ENCODE data around the gene OAS3. TPM values are rescaled to one million over a fixed set of nuclear protein-coding genes. Genes with fewer than 3 reads are reported as not detected.
A peak's percentile ranks its signal among the peaks of the same experiment; 100 is the strongest.

Gene OAS3
- total and polyA plus RNA-seq, 9 of the 15 experiments (the other 6 are each of a cell fraction or from before 2014, with no cell fraction given) = 0.21 to 2.0 (median 0.83) TPM

DNA sequence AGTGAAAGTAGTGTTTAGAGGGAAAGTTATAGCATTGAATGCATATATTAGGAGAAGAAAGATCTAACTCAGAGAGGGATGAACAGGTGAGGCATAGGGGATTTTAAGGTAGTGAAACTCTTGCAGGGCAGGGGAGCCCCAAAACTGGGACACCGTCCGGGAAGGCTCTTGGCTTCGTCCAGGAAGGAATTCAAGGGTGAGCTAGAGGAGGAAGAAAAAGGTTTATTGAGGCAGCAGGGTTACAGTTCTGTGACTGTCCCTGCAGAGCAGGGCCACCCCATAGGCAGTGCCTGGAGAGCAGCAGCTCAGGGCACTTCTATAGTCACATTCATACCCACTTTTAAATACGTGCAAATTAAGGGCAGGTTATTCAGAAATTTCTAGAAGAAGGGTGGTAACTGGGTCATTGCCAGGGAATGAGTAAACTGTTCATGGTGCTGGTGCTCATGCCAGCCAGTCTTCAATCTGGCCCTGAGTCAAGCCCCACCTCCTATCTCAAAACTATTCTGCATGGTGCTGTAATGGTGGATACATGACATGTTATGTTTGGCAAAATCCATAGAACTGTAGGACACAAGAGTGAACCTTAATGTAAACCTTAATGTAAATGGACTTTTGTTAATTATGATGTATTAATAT is 32.7 kb upstream of the OAS3 start (continued):
- TF ChIP-seq, protein P1, sequence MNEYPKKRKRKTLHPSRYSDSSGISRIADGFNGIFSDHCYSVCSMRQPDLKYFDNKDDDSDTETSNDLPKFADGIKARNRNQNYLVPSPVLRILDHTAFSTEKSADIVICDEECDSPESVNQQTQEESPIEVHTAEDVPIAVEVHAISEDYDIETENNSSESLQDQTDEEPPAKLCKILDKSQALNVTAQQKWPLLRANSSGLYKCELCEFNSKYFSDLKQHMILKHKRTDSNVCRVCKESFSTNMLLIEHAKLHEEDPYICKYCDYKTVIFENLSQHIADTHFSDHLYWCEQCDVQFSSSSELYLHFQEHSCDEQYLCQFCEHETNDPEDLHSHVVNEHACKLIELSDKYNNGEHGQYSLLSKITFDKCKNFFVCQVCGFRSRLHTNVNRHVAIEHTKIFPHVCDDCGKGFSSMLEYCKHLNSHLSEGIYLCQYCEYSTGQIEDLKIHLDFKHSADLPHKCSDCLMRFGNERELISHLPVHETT (CRISPR knock-in tag; conservative IDR thresholded peaks at IDR 0.05 in 1 of 2, IDR thresholded peaks at IDR 0.05 in 1 of 2) = no peak
- TF ChIP-seq SREBF2 (CRISPR knock-in tag; IDR thresholded peaks at IDR 0.05) = no peak
- TF ChIP-seq ZNF780A (CRISPR knock-in tag; IDR thresholded peaks at IDR 0.05) = no peak

DNA sequence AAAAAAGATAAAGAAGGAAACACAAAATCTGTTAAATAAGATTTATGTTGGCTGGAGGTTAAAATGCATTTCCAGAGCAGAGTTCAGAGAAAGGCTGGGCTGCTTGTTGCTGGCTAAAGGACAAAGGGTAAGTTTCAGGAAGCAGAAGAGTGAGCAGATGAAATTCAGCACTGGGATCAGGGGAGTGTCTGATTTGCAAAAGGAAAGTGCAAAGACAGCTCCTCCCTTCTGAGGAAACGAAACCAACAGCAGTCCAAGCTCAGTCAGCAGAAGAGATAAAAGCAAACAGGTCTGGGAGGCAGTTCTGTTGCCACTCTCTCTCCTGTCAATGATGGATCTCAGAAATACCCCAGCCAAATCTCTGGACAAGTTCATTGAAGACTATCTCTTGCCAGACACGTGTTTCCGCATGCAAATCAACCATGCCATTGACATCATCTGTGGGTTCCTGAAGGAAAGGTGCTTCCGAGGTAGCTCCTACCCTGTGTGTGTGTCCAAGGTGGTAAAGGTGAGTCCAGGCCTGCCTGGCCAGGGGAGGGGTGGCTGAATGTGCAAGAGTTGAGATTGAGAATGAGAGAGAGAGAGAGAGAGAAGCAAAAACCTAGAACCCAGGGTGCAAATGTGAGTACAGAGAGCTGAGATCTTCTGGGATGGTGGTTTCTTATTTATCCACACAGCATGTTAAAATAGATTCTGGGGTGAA is 31.4 kb upstream of the OAS3 start, which contains the start of gene OAS1:
OAS1 (plus strand) TSS at position 251 of the 703 bp plus-strand sequence; CDS start at position 329, 78 bp downstream.
- Histone ChIP-seq H2AFZ (ENCODE audit: low read depth, low read length) (no peak within 1 kb of the TSS), H3K4me3 (no peak within 1 kb of the TSS), H3K36me3 (ENCODE audit: control insufficient read depth, insufficient read depth, low read length) (no peaks in the 10 kb centered on the region), H3K27ac (ENCODE audit: extremely low read depth, low read depth, low read length) (no peak within 1 kb of the TSS), H3K4me1 (replicated peaks in 1 of 2; ENCODE audit: control insufficient read depth in 2 of 2, insufficient read depth in 2 of 2, low read length in 2 of 2) (no peaks in the 10 kb centered on the region), H3K9me1 (ENCODE audit: control insufficient read depth, insufficient read depth, low read length) (no peaks in the 10 kb centered on the region), H4K20me1 (replicated peaks; ENCODE audit: control insufficient read depth, insufficient read depth, low read length) (no peaks in the 10 kb centered on the region), H3K9ac (ENCODE audit: insufficient read depth in 1 of 2, low read depth in 2 of 2, low read length in 2 of 2) (no peak within 1 kb of the TSS), H3K9me3 (replicated peaks; ENCODE audit: control insufficient read depth, insufficient read depth, low read depth, low read length) (no peaks in the 10 kb centered on the region), H3K79me2 (ENCODE audit: control insufficient read depth, insufficient read depth, low read length) (no peaks in the 10 kb centered on the region), H3K27me3 (ENCODE audit: control insufficient read depth in 2 of 2, insufficient read depth in 2 of 2, low read length in 2 of 2) (peaks cover 0 to 4% of the 10 kb centered on the region in 2 experiments; a peak in 2 of 5 replicates), H3K4me2 (ENCODE audit: insufficient read depth, low read length) (no peak within 1 kb of the TSS)
- TF ChIP-seq MED1 (CRISPR knock-in tag; IDR thresholded peaks at IDR 0.05; ENCODE audit: borderline replicate concordance) = no peak
- TF ChIP-seq NR2C2 (CRISPR knock-in tag; IDR thresholded peaks at IDR 0.05) = no peak
- TF ChIP-seq NR2C2 (tag; IDR thresholded peaks at IDR 0.05) = peak; percentile 58; the same call in 1 of the 2 replicates
- TF ChIP-seq ELF1 (tag; IDR thresholded peaks at IDR 0.05) = peak; percentile 67
- DNase-seq (ENCODE audit: extremely low read depth in 1 of 4, low spot score in 3 of 4) (no peak), FAIRE-seq (no peak), ATAC-seq (no peak)
- in situ Hi-C loops (cut with MboI) (no loop called here), intact Hi-C loops (cut with micrococcal nuclease) (no loop called here)
- BruUV-seq (replicated peaks) = no TSS peak
- ChIA-PET CTCF (ENCODE audit: low intra/inter-chr PET ratio) (no interaction called here), POLR2A (interaction anchor here (1.2 kb wide), 1 partner anchor 10 kb away, joined by 4 read pairs; no protein-coding TSS in a partner anchor)
- WGBS (ENCODE audit: insufficient coverage, low coverage, missing lambda C conversion rate) = 2% methylated on average over 4 of the region's 4 CpGs
